ENCODE measurements around the gene PSME2. TPM values are rescaled to one million over a fixed set of nuclear protein-coding genes. Genes with fewer than 3 reads are reported as not detected.
"Not testable (repeated sequence)": the region's sequence is repeated elsewhere in the genome, so short reads cannot be mapped to it uniquely, and the experiment has no call there.

Gene PSME2
- polyA plus RNA-seq, 4 donors: 175 to 997 (median 644) TPM

GRCh38 chr14:24110060-24110459 lies 36.4 kb downstream of the PSME2 start:
- no peaks in the 10 kb centered on the region for H3K9me3 ChIP-seq (ENCODE audit: control insufficient read depth in 2 of 2, insufficient read depth in 1 of 2, low read depth in 1 of 2, low read length in 1 of 2)
- DNase-seq: no peak
- H3K4me1 ChIP-seq (ENCODE audit: control insufficient read depth in 3 of 3, insufficient read depth in 2 of 3, low read depth in 1 of 3, low read length in 2 of 3): peaks cover 0 to 24% (median 0%) of the 10 kb centered on the region in 3 donors
- FAIRE-seq: no peak
- 55 to 72% (median 61%) methylated on average over 9 of the region's 9 CpGs for WGBS, 3 donors
- H3K27me3 ChIP-seq (ENCODE audit: control insufficient read depth in 3 of 3, insufficient read depth in 3 of 3, low read length in 3 of 3): no peaks in the 10 kb centered on the region
- no peak overlapping the region for H3K4me3 ChIP-seq (ENCODE audit: low read depth in 1 of 3, low read length in 3 of 3)
- peaks cover 0 to 2% (median 0%) of the 10 kb centered on the region in 3 donors for H3K36me3 ChIP-seq (ENCODE audit: control insufficient read depth in 3 of 3, insufficient read depth in 2 of 3, low read depth in 1 of 3, low read length in 3 of 3)
- H3K27ac ChIP-seq (ENCODE audit: low read depth in 1 of 3, low read length in 2 of 3): peak overlapping the region in 2 of 3 donors; percentile 8 to 76

- H3K9me3 ChIP-seq (ENCODE audit: control insufficient read depth in 2 of 2, insufficient read depth in 1 of 2, low read depth in 1 of 2, low read length in 1 of 2): peaks cover 0 to 3% of the 10 kb centered on the region in 2 donors
- no peaks in the 10 kb centered on the region for H3K27me3 ChIP-seq (ENCODE audit: control insufficient read depth in 3 of 3, insufficient read depth in 3 of 3, low read length in 3 of 3)
- peaks cover 0 to 21% (median 0%) of the 10 kb centered on the region in 3 donors for H3K4me1 ChIP-seq (ENCODE audit: control insufficient read depth in 3 of 3, insufficient read depth in 2 of 3, low read depth in 1 of 3, low read length in 2 of 3)
- DNase-seq (no peak), FAIRE-seq (no peak)
- peaks cover 0 to 16% (median under 1%) of the 10 kb centered on the region in 3 donors for H3K36me3 ChIP-seq (ENCODE audit: control insufficient read depth in 3 of 3, insufficient read depth in 2 of 3, low read depth in 1 of 3, low read length in 3 of 3)
- 37 to 49% (median 45%) methylated on average over 5 of the region's 5 CpGs for WGBS, 3 donors
- H3K27ac ChIP-seq (ENCODE audit: low read depth in 1 of 3, low read length in 2 of 3): peak overlapping the region in 2 of 3 donors; percentile 9 to 41
- no peak overlapping the region for H3K4me3 ChIP-seq (ENCODE audit: low read depth in 1 of 3, low read length in 3 of 3)
Measured at GRCh38 chr14:24108336-24108874, 38.0 kb downstream of the PSME2 start.

DNA sequence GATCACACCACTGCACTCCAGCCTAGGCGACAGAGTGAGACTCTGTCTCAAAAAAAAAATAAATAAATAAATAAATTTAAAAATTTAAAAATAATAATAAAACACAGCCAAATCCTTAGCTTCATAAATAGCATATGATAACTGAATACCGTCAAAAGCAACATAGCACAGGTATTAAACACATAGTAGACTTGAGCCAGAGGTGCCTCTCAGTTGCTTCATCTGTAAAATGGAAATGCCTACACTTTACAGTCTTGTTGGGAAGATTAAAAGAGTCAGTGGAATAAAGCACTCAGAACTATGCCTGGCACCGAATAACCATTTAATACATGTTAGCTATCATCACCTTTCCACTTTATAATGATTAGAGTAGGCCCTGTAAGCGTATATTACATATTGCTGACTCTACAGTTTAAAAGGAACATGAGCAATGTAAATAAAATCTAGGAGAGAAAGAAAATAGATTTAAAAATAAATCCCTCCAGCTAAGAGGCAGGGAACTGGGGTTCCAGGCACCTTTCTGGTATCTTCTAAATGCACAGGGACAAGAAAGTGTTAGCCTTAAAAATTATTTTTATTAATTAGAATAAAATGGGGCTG lies 39.6 kb downstream of the PSME2 start:
- Histone ChIP-seq H3K4me1 (ENCODE audit: control insufficient read depth in 3 of 3, insufficient read depth in 2 of 3, low read depth in 1 of 3, low read length in 2 of 3) (peaks cover 0 to 19% (median 0%) of the 10 kb centered on the region in 3 donors), H3K9me3 (ENCODE audit: control insufficient read depth in 2 of 2, insufficient read depth in 1 of 2, low read depth in 1 of 2, low read length in 1 of 2) (peaks cover 0 to 3% of the 10 kb centered on the region in 2 donors), H3K27me3 (ENCODE audit: control insufficient read depth in 3 of 3, insufficient read depth in 3 of 3, low read length in 3 of 3) (no peaks in the 10 kb centered on the region), H3K36me3 (ENCODE audit: control insufficient read depth in 3 of 3, insufficient read depth in 2 of 3, low read depth in 1 of 3, low read length in 3 of 3) (peaks cover 0 to 31% (median 9%) of the 10 kb centered on the region in 3 donors), H3K27ac (ENCODE audit: low read depth in 1 of 3, low read length in 2 of 3) (no peak overlapping the region), H3K4me3 (ENCODE audit: low read depth in 1 of 3, low read length in 3 of 3) (no peak overlapping the region)
- FAIRE-seq (no peak), DNase-seq (no peak)
- 79 to 90% (median 83%) methylated on average over 4 of the region's 4 CpGs for WGBS, 3 donors

- not testable (repeated sequence) for H3K9me3 ChIP-seq (ENCODE audit: control insufficient read depth in 2 of 2, insufficient read depth in 1 of 2, low read depth in 1 of 2, low read length in 1 of 2); H3K27me3 ChIP-seq (ENCODE audit: control insufficient read depth in 3 of 3, insufficient read depth in 3 of 3, low read length in 3 of 3); H3K4me3 ChIP-seq (ENCODE audit: low read depth in 1 of 3, low read length in 3 of 3); DNase-seq; FAIRE-seq
- Histone ChIP-seq H3K27ac (ENCODE audit: low read depth in 1 of 3, low read length in 2 of 3) (peak overlapping the region in 1 of 3 donors; percentile 14), H3K4me1 (ENCODE audit: control insufficient read depth in 3 of 3, insufficient read depth in 2 of 3, low read depth in 1 of 3, low read length in 2 of 3) (peaks cover 0 to 13% (median 0%) of the 10 kb centered on the region in 3 donors), H3K36me3 (ENCODE audit: control insufficient read depth in 3 of 3, insufficient read depth in 2 of 3, low read depth in 1 of 3, low read length in 3 of 3) (peaks cover 4 to 41% (median 9%) of the 10 kb centered on the region in 3 donors)
- WGBS, 3 donors: 90 to 93% (median 93%) methylated on average over 8 of the region's 8 CpGs
Measured at GRCh38 chr14:24105609-24106239, 40.7 kb downstream of the PSME2 start.

GRCh38 chr14:24103451-24103850 lies 43.0 kb downstream of the PSME2 start:
- Histone ChIP-seq H3K4me3 (ENCODE audit: low read depth in 1 of 3, low read length in 3 of 3) (no peak overlapping the region), H3K27me3 (ENCODE audit: control insufficient read depth in 3 of 3, insufficient read depth in 3 of 3, low read length in 3 of 3) (no peaks in the 10 kb centered on the region), H3K9me3 (ENCODE audit: control insufficient read depth in 2 of 2, insufficient read depth in 1 of 2, low read depth in 1 of 2, low read length in 1 of 2) (peaks cover 0 to 3% of the 10 kb centered on the region in 2 donors), H3K36me3 (ENCODE audit: control insufficient read depth in 3 of 3, insufficient read depth in 2 of 3, low read depth in 1 of 3, low read length in 3 of 3) (peaks cover 9 to 63% (median 20%) of the 10 kb centered on the region in 3 donors), H3K4me1 (ENCODE audit: control insufficient read depth in 3 of 3, insufficient read depth in 2 of 3, low read depth in 1 of 3, low read length in 2 of 3) (peaks cover 0 to 11% (median 0%) of the 10 kb centered on the region in 3 donors), H3K27ac (ENCODE audit: low read depth in 1 of 3, low read length in 2 of 3) (no peak overlapping the region)
- 92 to 95% (median 95%) methylated on average over 13 of the region's 13 CpGs for WGBS, 3 donors
- no peak for FAIRE-seq
- no peak for DNase-seq

GRCh38 chr14:24102357-24103048 lies 43.9 kb downstream of the PSME2 start:
- Histone ChIP-seq H3K36me3 (ENCODE audit: control insufficient read depth in 3 of 3, insufficient read depth in 2 of 3, low read depth in 1 of 3, low read length in 3 of 3) (peaks cover 9 to 72% (median 23%) of the 10 kb centered on the region in 3 donors), H3K4me1 (ENCODE audit: control insufficient read depth in 3 of 3, insufficient read depth in 2 of 3, low read depth in 1 of 3, low read length in 2 of 3) (peaks cover 0 to 14% (median 2%) of the 10 kb centered on the region in 3 donors)

DNA sequence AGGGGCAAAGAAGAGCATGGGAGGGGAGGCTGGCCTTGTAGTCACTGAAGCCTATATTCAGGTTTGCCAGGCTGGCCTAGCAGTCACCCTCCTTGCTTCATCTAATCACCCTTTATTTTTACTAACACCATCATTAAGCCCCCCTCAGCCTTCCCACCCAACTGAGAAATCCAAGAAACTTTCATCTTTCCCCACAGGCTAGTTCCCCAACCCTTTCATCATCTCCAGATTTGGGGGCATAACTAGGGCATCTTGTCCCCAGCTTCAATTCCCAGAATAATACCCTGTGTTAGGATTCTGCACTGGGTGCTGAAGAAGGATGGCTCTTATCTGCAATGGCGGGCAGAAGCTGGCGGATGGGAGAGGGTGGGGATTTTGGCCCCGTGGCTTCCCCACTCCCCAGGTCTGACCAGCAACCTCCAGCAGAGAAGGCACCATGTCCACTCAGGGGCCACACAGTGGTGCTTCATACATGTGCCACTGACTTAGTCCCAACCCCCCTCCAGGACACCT lies 45.4 kb downstream of the PSME2 start:
- FAIRE-seq (no peak), DNase-seq (no peak)
- Histone ChIP-seq H3K4me3 (ENCODE audit: low read depth in 1 of 3, low read length in 3 of 3) (no peak overlapping the region), H3K36me3 (ENCODE audit: control insufficient read depth in 3 of 3, insufficient read depth in 2 of 3, low read depth in 1 of 3, low read length in 3 of 3) (peaks cover 9 to 87% (median 27%) of the 10 kb centered on the region in 3 donors), H3K4me1 (ENCODE audit: control insufficient read depth in 3 of 3, insufficient read depth in 2 of 3, low read depth in 1 of 3, low read length in 2 of 3) (peaks cover 0 to 21% (median 2%) of the 10 kb centered on the region in 3 donors), H3K27me3 (ENCODE audit: control insufficient read depth in 3 of 3, insufficient read depth in 3 of 3, low read length in 3 of 3) (no peaks in the 10 kb centered on the region), H3K9me3 (ENCODE audit: control insufficient read depth in 2 of 2, insufficient read depth in 1 of 2, low read depth in 1 of 2, low read length in 1 of 2) (peaks cover 0 to 3% of the 10 kb centered on the region in 2 donors), H3K27ac (ENCODE audit: low read depth in 1 of 3, low read length in 2 of 3) (no peak overlapping the region)
- WGBS, 3 donors: 83 to 94% (median 88%) methylated on average over 3 of the region's 3 CpGs

More at GRCh38 chr14:24102357-24103048, 43.9 kb downstream of the PSME2 start:
- Histone ChIP-seq H3K9me3 (ENCODE audit: control insufficient read depth in 2 of 2, insufficient read depth in 1 of 2, low read depth in 1 of 2, low read length in 1 of 2) (peaks cover 0 to 3% of the 10 kb centered on the region in 2 donors), H3K27me3 (ENCODE audit: control insufficient read depth in 3 of 3, insufficient read depth in 3 of 3, low read length in 3 of 3) (no peaks in the 10 kb centered on the region), H3K4me3 (ENCODE audit: low read depth in 1 of 3, low read length in 3 of 3) (no peak overlapping the region), H3K27ac (ENCODE audit: low read depth in 1 of 3, low read length in 2 of 3) (no peak overlapping the region)
- FAIRE-seq (no peak), DNase-seq (no peak)
- WGBS, 3 donors: 92 to 97% (median 93%) methylated on average over 7 of the region's 7 CpGs

Measured in small intestine (tissue), 7 donors.